Stimulated activated CD4-positive, alpha-beta T cell treated with anti-CD3 and anti-CD28 coated beads, Interleukin-12 subunit alpha, Interleukin-12 subunit beta, amount 100 ng/mL, for 24 hours (primary cell): ENCODE data around the gene ZXDC.

Experiments used
- DNase-seq, 2 experiments: peaks; one replicate each; pipeline ENCODE4 v3.0.0-alpha.2; 2020; ENCODE audit warnings: low read depth in 2 of 2

The ZXDC gene

GRCh38 chr3:126415661-126416591, 59.8 kb downstream of the ZXDC start:
- no peak for DNase-seq

- no peak for DNase-seq
Measured at GRCh38 chr3:126414961-126415660, 60.6 kb downstream of the ZXDC start.

GRCh38 chr3:126414406-126414805, 61.3 kb downstream of the ZXDC start:
- no peak for DNase-seq

GRCh38 chr3:126413693-126414080, 62.0 kb downstream of the ZXDC start:
- no peak for DNase-seq

- no peak for DNase-seq
Measured at GRCh38 chr3:126412841-126413692, 62.6 kb downstream of the ZXDC start.

- no peak for DNase-seq
Measured at GRCh38 chr3:126408099-126408498, 67.6 kb downstream of the ZXDC start.

GRCh38 chr3:126407412-126408044, 68.2 kb downstream of the ZXDC start:
- no peak for DNase-seq

- no peak for DNase-seq
Measured at GRCh38 chr3:126406389-126407296, 69.0 kb downstream of the ZXDC start.

GRCh38 chr3:126402666-126403302, 72.9 kb downstream of the ZXDC start:
- no peak for DNase-seq

- no peak for DNase-seq
Measured at GRCh38 chr3:126402178-126402577, 73.5 kb downstream of the ZXDC start.

GRCh38 chr3:126401611-126402160, 74.0 kb downstream of the ZXDC start:
- no peak for DNase-seq

GRCh38 chr3:126399756-126400155, 75.9 kb downstream of the ZXDC start:
- no peak for DNase-seq

- DNase-seq, result no peak
Measured at GRCh38 chr3:126399351-126399735, 76.3 kb downstream of the ZXDC start.

GRCh38 chr3:126398423-126399350, 77.0 kb downstream of the ZXDC start:
- DNase-seq, result no peak

- DNase-seq, result no peak
Measured at GRCh38 chr3:126397610-126398422, 77.9 kb downstream of the ZXDC start.

GRCh38 chr3:126396536-126396935, 79.2 kb downstream of the ZXDC start:
- no peak for DNase-seq

GRCh38 chr3:126395846-126396513, 79.7 kb downstream of the ZXDC start:
- no peak for DNase-seq
